Hepatocyte (in vitro differentiated cells): Measurements from ENCODE around the gene NUP62.

Experiments
- CTCF ChIP-seq: fragments of 200-600 bp; sonication (generic); IDR thresholded peaks from 2 replicates; pipeline ENCODE4 v1.5.1; 2016; ENCODE audit warnings: antibody characterized with exemption, mild to moderate bottlenecking; ENCODE audit not compliant: poor library complexity
- EZH2 ChIP-seq: fragments of 200-600 bp; sonication (generic); IDR thresholded peaks from 2 replicates; pipeline ENCODE4 v1.6.1; 2016; ENCODE audit warnings: antibody characterized with exemption, mild to moderate bottlenecking, borderline replicate concordance

GRCh38 chr19:49950590-49950948 lies 21.3 kb upstream of the NUP62 start:
- TF ChIP-seq CTCF (no peak), EZH2 (no peak)
